H9 (cell line): ENCODE measurements around the gene SNX1. TPM values are rescaled to one million over a fixed set of nuclear protein-coding genes. Genes with fewer than 3 reads are reported as not detected.

ENCODE experiments used
- DNase-seq: peaks from one replicate; pipeline ENCODE4 v3.0.0-alpha.2; 2017
- H2AFZ ChIP-seq: one replicate; pipeline ENCODE4 v1.6.1; 2013; ENCODE audit warnings: mild to moderate bottlenecking, low read length, control low read depth, moderate library complexity
- H2AK5ac ChIP-seq: 2 replicates; pipeline ENCODE4 v1.6.1; 2013; ENCODE audit warnings: low read length, control low read depth, mixed read lengths; ENCODE audit not compliant: insufficient read length
- H2BK120ac ChIP-seq: one replicate; pipeline ENCODE4 v1.6.1; 2013; ENCODE audit warnings: low read depth, mild to moderate bottlenecking, low read length, control low read depth, inconsistent platforms; ENCODE audit not compliant: poor library complexity, severe bottlenecking
- H2BK12ac ChIP-seq: 2 replicates; pipeline ENCODE4 v1.6.1; 2013; ENCODE audit warnings: low read length, control low read depth, mixed read lengths, low read depth; ENCODE audit not compliant: insufficient read length
- H2BK15ac ChIP-seq: 2 replicates; pipeline ENCODE4 v1.6.1; 2013; ENCODE audit warnings: low read depth, low read length, control low read depth
- H2BK20ac ChIP-seq: one replicate; pipeline ENCODE4 v1.6.1; 2013; ENCODE audit warnings: low read depth, mild to moderate bottlenecking, low read length, control low read depth, inconsistent platforms; ENCODE audit not compliant: poor library complexity, severe bottlenecking
- H2BK5ac ChIP-seq: 2 replicates; pipeline ENCODE4 v1.6.1; 2013; ENCODE audit warnings: low read length, control low read depth, mixed read lengths; ENCODE audit not compliant: insufficient read length
- H3K14ac ChIP-seq: 2 replicates; pipeline ENCODE4 v1.6.1; 2013; ENCODE audit warnings: low read length, control low read depth; ENCODE audit not compliant: insufficient read depth
- H3K18ac ChIP-seq: 2 replicates; pipeline ENCODE4 v1.6.1; 2013; ENCODE audit warnings: low read depth, mild to moderate bottlenecking, mixed read lengths, low read length, control low read depth; ENCODE audit not compliant: insufficient read length
- H3K23ac ChIP-seq: 2 replicates; pipeline ENCODE4 v1.6.1; 2013; ENCODE audit warnings: low read length, control low read depth, mixed read lengths, low read depth; ENCODE audit not compliant: insufficient read length
- H3K23me2 ChIP-seq: 2 replicates; pipeline ENCODE4 v1.6.1; 2013; ENCODE audit warnings: low read depth, mild to moderate bottlenecking, mixed read lengths, low read length, control low read depth; ENCODE audit not compliant: insufficient read length, poor library complexity, severe bottlenecking
- H3K27ac ChIP-seq: 2 replicates; pipeline ENCODE4 v1.5.1; 2013; ENCODE audit warnings: low read length, control low read depth, mixed read lengths, low read depth; ENCODE audit not compliant: insufficient read length
- H3K27me3 ChIP-seq: 2 replicates; pipeline ENCODE4 v1.6.1; 2013; ENCODE audit warnings: low read length, control low read depth, inconsistent platforms; ENCODE audit not compliant: insufficient read depth
- H3K4ac ChIP-seq: 2 replicates; pipeline ENCODE4 v1.6.1; 2013; ENCODE audit warnings: low read depth, mild to moderate bottlenecking, control low read depth, inconsistent platforms, low read length, moderate library complexity
- H3K4me1 ChIP-seq: 2 replicates; pipeline ENCODE4 v1.6.1; 2013; ENCODE audit warnings: low read length, control low read depth, inconsistent platforms; ENCODE audit not compliant: insufficient read depth
- H3K4me2 ChIP-seq: 2 replicates; pipeline ENCODE4 v1.6.1; 2013; ENCODE audit warnings: low read length, control low read depth, mixed read lengths; ENCODE audit not compliant: insufficient read length, insufficient read depth
- H3K56ac ChIP-seq: 2 replicates; pipeline ENCODE4 v1.6.1; 2013; ENCODE audit warnings: low read depth, mild to moderate bottlenecking, mixed read lengths, low read length, control low read depth; ENCODE audit not compliant: insufficient read length
- H3K79me1 ChIP-seq: 2 replicates; pipeline ENCODE4 v1.6.1; 2013; ENCODE audit warnings: low read depth, mild to moderate bottlenecking, moderate library complexity, low read length, control low read depth, inconsistent platforms; ENCODE audit not compliant: insufficient read depth, poor library complexity, severe bottlenecking
- H3K79me2 ChIP-seq: 2 replicates; pipeline ENCODE4 v1.6.1; 2013; ENCODE audit warnings: low read length, control low read depth, inconsistent platforms; ENCODE audit not compliant: insufficient read depth
- H3K9ac ChIP-seq: 2 replicates; pipeline ENCODE4 v1.6.1; 2013; ENCODE audit warnings: low read length, control low read depth, mixed read lengths; ENCODE audit not compliant: insufficient read length; ENCODE audit errors: extremely low read depth
- H3K9me3 ChIP-seq: one replicate; pipeline ENCODE4 v1.6.1; 2013; ENCODE audit warnings: low read depth, low read length, inconsistent platforms; ENCODE audit not compliant: control insufficient read depth
- H3T11ph ChIP-seq: one replicate; pipeline ENCODE4 v1.6.1; 2013; ENCODE audit warnings: mild to moderate bottlenecking, low read length, control low read depth, inconsistent platforms
- H4K20me1 ChIP-seq: one replicate; pipeline ENCODE4 v1.6.1; 2013; ENCODE audit not compliant: control insufficient read depth, insufficient read length, insufficient read depth
- H4K5ac ChIP-seq: 2 replicates; pipeline ENCODE4 v1.6.1; 2013; ENCODE audit warnings: low read depth, mild to moderate bottlenecking, mixed read lengths, low read length, control low read depth; ENCODE audit not compliant: insufficient read length
- H4K8ac ChIP-seq: replicated peaks from 2 replicates; pipeline ENCODE4 v1.6.1; 2013; ENCODE audit warnings: low read length, control low read depth, mixed read lengths, low read depth; ENCODE audit not compliant: insufficient read length
- H4K91ac ChIP-seq: 2 replicates; pipeline ENCODE4 v1.6.1; 2013; ENCODE audit warnings: low read depth, mild to moderate bottlenecking, moderate library complexity, mixed read lengths, low read length, control low read depth; ENCODE audit not compliant: insufficient read length
- H3K27ac Mint-ChIP-seq, 3 experiments: 2 replicates in 2 of 3; 3 replicates in 1 of 3; pipeline ENCODE4 v1.8.0; 2020 to 2021; ENCODE audit warnings: mixed read lengths in 3 of 3, mild to moderate bottlenecking in 1 of 3, moderate library complexity in 1 of 3
- H3K27me3 Mint-ChIP-seq: 2 replicates; pipeline ENCODE4 v1.8.0; 2021; ENCODE audit warnings: low read depth, mild to moderate bottlenecking, moderate library complexity, mixed read lengths
- H3K36me3 Mint-ChIP-seq, 3 experiments: 2 replicates in 2 of 3; 3 replicates in 1 of 3; pipeline ENCODE4 v1.8.0; 2020 to 2021; ENCODE audit warnings: low read depth in 3 of 3, mixed read lengths in 3 of 3; ENCODE audit not compliant: insufficient read depth in 1 of 3
- H3K4me1 Mint-ChIP-seq, 2 experiments: 2 replicates each; pipeline ENCODE4 v1.8.0; 2020; ENCODE audit warnings: mixed read lengths in 2 of 2
- H3K4me3 Mint-ChIP-seq, 2 experiments: 2 replicates in 1 of 2; 3 replicates in 1 of 2; pipeline ENCODE4 v1.8.0; 2020 to 2021; ENCODE audit warnings: mild to moderate bottlenecking in 2 of 2, mixed read lengths in 2 of 2, moderate library complexity in 1 of 2
- H3K9me3 Mint-ChIP-seq, 2 experiments: 2 replicates in 1 of 2; 3 replicates in 1 of 2; pipeline ENCODE4 v1.8.0; 2020; ENCODE audit warnings: mild to moderate bottlenecking in 2 of 2, mixed read lengths in 2 of 2, moderate library complexity in 1 of 2
- WGBS: extraction: QIAGEN DNeasy Blood & Tissue Kit; methylation state at CpG from one replicate; pipeline ENCODE4 v1.1.7; 2013; ENCODE audit warnings: missing lambda C conversion rate, low lambda C conversion rate, mixed read lengths; ENCODE audit not compliant: insufficient read length; ENCODE audit errors: extremely low coverage; 5-methylcytosine and 5-hydroxymethylcytosine counted together
- total RNA-seq: library from RNA; stranded (reverse); gene quantifications from 2 replicates; pipeline ENCODE4 v1.2.1, GENCODE V29; 2021
- TF ChIP-seq, protein P1 (sequence below): fragments of 200-600 bp; sonication (generic); conservative IDR thresholded peaks from 3 replicates; pipeline ENCODE4 v1.8.0; 2021; ENCODE audit warnings: antibody characterized with exemption, mild to moderate bottlenecking

SNX1 gene
- total RNA-seq, 1 experiment from 2014 or later = 58.8 TPM

DNA sequence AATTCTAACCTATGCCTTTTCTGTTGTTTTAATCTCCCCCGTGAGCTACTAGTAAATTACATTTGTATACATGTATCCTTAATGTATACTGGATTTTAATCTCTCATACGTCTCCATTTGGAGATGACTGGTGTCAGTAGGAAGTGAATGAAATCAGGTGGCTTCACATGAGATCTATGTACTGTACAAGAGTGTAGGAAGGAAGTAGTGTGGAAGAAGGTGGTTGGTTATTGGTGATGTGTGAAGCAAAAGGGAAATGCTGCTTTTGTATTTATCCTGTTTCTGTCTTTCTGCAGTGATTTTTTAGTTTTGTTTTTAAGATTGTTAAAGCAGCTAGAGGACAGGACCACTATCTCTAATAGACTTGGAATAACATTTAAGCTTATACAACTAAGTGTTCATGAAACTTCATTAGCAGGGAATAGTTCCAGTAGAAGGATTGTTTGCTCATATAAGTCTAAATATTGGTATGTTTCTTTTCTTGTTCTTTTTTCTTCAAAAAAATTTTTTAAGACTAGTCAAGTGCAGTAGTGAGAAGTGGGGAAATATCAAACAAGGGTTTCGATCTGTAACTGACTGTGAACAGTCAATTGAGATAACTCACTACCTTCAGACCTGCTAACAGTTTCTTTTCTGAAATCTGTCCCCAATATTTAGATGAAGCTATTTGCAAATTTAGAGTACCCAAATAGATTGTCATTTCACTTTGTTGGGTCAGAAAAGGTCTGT, 15.3 kb downstream of the SNX1 start:
- no peaks in the 10 kb centered on the region for H3K27me3 ChIP-seq
- DNase-seq = no peak
- H3T11ph ChIP-seq = no peak overlapping the region
- H3K4ac ChIP-seq = no peak overlapping the region
- peaks cover 11 to 14% of the 10 kb centered on the region in 2 experiments for H3K4me1 Mint-ChIP-seq
- H3K4me1 ChIP-seq = no peaks in the 10 kb centered on the region
- H3K9me3 ChIP-seq = no peaks in the 10 kb centered on the region
- H3K27me3 Mint-ChIP-seq = no peaks in the 10 kb centered on the region
- no peak overlapping the region for H3K23ac ChIP-seq
- H3K4me3 Mint-ChIP-seq = no peak overlapping the region
- no peak overlapping the region for H2BK20ac ChIP-seq
- WGBS = no CpG with 5 or more reads among the region's 3 CpGs
- no peak overlapping the region for H3K56ac ChIP-seq
- H2AK5ac ChIP-seq = no peak overlapping the region
- H4K20me1 ChIP-seq = no peaks in the 10 kb centered on the region
- peaks cover 5 to 19% (median 19%) of the 10 kb centered on the region in 3 experiments; a peak in 5 of 7 replicates for H3K36me3 Mint-ChIP-seq
- no peak overlapping the region for H3K9ac ChIP-seq
- H3K27ac ChIP-seq = no peak overlapping the region
- H2AFZ ChIP-seq = no peak overlapping the region
- no peak overlapping the region for H3K18ac ChIP-seq
- H3K9me3 Mint-ChIP-seq = no peaks in the 10 kb centered on the region
- H2BK5ac ChIP-seq = no peak overlapping the region
- no peak overlapping the region for H4K8ac ChIP-seq
- no peak overlapping the region for H3K4me2 ChIP-seq
- H3K79me2 ChIP-seq = no peaks in the 10 kb centered on the region
- H3K79me1 ChIP-seq = no peaks in the 10 kb centered on the region
- H3K14ac ChIP-seq = no peak overlapping the region
- H4K91ac ChIP-seq = no peak overlapping the region
- H2BK15ac ChIP-seq = no peak overlapping the region
- no peak overlapping the region for H2BK12ac ChIP-seq
- H2BK120ac ChIP-seq = no peak overlapping the region
- TF ChIP-seq, protein P1, sequence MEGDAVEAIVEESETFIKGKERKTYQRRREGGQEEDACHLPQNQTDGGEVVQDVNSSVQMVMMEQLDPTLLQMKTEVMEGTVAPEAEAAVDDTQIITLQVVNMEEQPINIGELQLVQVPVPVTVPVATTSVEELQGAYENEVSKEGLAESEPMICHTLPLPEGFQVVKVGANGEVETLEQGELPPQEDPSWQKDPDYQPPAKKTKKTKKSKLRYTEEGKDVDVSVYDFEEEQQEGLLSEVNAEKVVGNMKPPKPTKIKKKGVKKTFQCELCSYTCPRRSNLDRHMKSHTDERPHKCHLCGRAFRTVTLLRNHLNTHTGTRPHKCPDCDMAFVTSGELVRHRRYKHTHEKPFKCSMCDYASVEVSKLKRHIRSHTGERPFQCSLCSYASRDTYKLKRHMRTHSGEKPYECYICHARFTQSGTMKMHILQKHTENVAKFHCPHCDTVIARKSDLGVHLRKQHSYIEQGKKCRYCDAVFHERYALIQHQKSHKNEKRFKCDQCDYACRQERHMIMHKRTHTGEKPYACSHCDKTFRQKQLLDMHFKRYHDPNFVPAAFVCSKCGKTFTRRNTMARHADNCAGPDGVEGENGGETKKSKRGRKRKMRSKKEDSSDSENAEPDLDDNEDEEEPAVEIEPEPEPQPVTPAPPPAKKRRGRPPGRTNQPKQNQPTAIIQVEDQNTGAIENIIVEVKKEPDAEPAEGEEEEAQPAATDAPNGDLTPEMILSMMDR = no peak
- H3K23me2 ChIP-seq = no peaks in the 10 kb centered on the region
- no peak overlapping the region for H4K5ac ChIP-seq
- H3K27ac Mint-ChIP-seq = no peak overlapping the region
